Nephron (organoid): Measurements from ENCODE around the gene ZNF296.
A peak's percentile ranks its signal among the peaks of the same experiment; 100 is the strongest.

Source experiments
- H3K27ac Mint-ChIP-seq, 3 experiments: 2 replicates each; pipeline ENCODE4 v1.8.0; 2020; ENCODE audit warnings: mixed read lengths in 3 of 3, mild to moderate bottlenecking in 2 of 3, moderate library complexity in 1 of 3
- H3K27me3 Mint-ChIP-seq: 2 replicates; pipeline ENCODE4 v1.8.0; 2021; ENCODE audit warnings: low read depth, mild to moderate bottlenecking, moderate library complexity, mixed read lengths
- H3K36me3 Mint-ChIP-seq: 2 replicates; pipeline ENCODE4 v1.8.0; 2020; ENCODE audit warnings: low read depth, mixed read lengths
- H3K4me1 Mint-ChIP-seq: 2 replicates; pipeline ENCODE4 v1.8.0; 2020; ENCODE audit warnings: mixed read lengths
- H3K4me3 Mint-ChIP-seq, 3 experiments: 2 replicates each; pipeline ENCODE4 v1.8.0; 2020; ENCODE audit warnings: mild to moderate bottlenecking in 3 of 3, mixed read lengths in 3 of 3, moderate library complexity in 2 of 3
- H3K9me3 Mint-ChIP-seq: 2 replicates; pipeline ENCODE4 v1.8.0; 2020; ENCODE audit warnings: mixed read lengths
- TF ChIP-seq, protein P1 (sequence below), 3 experiments: fragments of 200-600 bp; sonication (generic); IDR thresholded peaks; one replicate each; pipeline ENCODE4 v1.5.0; 2021; ENCODE audit warnings: antibody characterized with exemption in 3 of 3; ENCODE audit not compliant: unreplicated experiment in 3 of 3

Gene ZNF296

DNA sequence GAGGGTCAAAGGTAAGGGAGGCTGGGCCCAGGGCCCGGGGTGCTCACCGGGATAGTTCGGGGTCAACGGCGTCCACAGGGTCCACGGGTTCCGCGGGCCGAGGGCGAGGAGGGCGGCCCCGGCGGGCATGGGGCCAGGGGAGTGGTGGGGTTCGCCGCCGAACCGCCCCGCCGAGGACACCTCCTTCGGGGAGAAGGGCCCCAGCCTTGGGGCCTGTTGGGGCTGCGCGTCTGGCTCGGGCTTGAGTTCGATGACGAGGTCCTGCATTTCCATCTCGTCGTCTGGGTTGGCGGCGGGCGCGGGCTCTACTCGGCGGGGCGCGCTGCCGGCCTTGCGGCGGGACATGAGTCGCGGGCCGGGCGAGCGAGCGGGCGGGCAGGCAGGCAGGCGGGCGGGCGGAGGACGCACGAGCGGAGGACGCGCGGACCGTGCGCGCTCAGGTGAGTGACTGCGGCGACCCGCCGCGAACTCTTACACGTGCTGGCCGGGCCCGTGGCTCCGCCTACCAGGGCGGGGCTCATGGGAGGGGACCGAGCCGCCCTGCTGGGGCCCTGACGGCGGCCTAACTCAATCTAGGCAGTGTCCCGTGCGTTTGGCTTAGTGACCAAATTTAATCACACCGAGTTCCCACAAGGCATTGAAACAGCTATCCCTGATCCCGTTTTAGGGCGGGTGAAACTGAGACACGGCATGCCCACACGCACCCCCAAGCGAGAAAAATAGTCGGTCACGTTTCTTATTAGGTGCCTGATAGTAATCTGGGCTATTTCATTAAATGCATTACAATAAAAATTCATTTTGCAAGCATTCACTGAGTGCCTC is at the start of gene ZNF296:
Gene ZNF296, minus strand, starts transcription at position 450 of the 822 bp plus-strand sequence. Its CDS starts 105 bp downstream, at position 345.
- Mint-ChIP-seq H3K4me3 (peak within 1 kb of the TSS; percentile 71 to 79 (median 72)), H3K36me3 (peaks cover 4% of the 10 kb centered on the region), H3K27ac (peak within 1 kb of the TSS in 1 of 3 experiments; percentile 70), H3K27me3 (peaks cover 29% of the 10 kb centered on the region), H3K9me3 (no peaks in the 10 kb centered on the region), H3K4me1 (peaks cover 11% of the 10 kb centered on the region)
- TF ChIP-seq, protein P1, sequence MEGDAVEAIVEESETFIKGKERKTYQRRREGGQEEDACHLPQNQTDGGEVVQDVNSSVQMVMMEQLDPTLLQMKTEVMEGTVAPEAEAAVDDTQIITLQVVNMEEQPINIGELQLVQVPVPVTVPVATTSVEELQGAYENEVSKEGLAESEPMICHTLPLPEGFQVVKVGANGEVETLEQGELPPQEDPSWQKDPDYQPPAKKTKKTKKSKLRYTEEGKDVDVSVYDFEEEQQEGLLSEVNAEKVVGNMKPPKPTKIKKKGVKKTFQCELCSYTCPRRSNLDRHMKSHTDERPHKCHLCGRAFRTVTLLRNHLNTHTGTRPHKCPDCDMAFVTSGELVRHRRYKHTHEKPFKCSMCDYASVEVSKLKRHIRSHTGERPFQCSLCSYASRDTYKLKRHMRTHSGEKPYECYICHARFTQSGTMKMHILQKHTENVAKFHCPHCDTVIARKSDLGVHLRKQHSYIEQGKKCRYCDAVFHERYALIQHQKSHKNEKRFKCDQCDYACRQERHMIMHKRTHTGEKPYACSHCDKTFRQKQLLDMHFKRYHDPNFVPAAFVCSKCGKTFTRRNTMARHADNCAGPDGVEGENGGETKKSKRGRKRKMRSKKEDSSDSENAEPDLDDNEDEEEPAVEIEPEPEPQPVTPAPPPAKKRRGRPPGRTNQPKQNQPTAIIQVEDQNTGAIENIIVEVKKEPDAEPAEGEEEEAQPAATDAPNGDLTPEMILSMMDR (IDR thresholded peaks at IDR 0.05; ENCODE audit: unreplicated experiment in 3 of 3), result no peak

DNA sequence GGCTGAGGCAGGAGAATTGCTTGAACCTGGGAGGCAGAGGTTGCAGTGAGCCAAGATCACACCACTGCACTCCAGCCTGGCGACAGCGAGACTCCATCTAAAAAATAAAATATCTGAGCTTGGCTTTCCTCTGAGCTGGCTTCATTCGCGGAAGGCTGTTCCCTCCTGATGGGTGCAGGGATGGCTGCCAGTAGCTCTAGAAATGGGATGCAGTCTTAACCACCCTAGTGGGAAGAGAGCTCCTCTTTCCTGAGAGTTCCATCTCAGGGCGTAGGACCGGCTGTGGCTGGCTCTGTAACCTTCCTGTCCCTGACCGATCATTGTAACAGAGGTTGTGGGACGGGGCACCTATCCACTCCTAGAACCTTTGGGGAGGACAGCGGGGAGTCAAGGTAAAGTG is 49.1 kb upstream of the ZNF296 start:
- TF ChIP-seq, protein P1 (IDR thresholded peaks at IDR 0.05; ENCODE audit: unreplicated experiment in 3 of 3), result no peak
- Mint-ChIP-seq H3K4me1 (peaks cover 28% of the 10 kb centered on the region), H3K27me3 (no peaks in the 10 kb centered on the region), H3K27ac (no peak overlapping the region), H3K4me3 (no peak overlapping the region), H3K36me3 (no peaks in the 10 kb centered on the region), H3K9me3 (no peaks in the 10 kb centered on the region)

DNA sequence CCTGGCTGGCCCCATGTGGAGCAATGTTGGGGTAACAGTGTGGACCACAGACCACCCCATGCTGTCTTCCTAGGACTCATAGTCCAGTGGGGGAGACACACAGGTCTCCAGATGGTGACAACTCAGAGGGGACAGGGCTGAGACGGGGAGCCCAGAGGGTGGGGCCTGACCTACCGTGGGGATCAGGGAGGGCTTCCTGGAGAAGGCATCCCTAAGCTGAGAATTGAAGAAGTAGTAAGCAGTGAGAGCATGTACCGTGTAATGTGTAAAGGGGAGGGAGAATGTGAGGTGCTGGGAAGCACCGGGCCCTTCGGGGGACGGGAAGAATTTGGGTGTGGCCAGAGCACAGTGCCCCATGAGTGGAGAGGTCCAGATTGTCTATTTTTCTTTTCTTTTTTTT is 47.7 kb upstream of the ZNF296 start:
- Mint-ChIP-seq H3K4me3 (no peak overlapping the region), H3K27ac (peak overlapping the region in 2 of 3 experiments; percentile 17 to 73), H3K4me1 (peaks cover 28% of the 10 kb centered on the region), H3K27me3 (no peaks in the 10 kb centered on the region), H3K9me3 (no peaks in the 10 kb centered on the region), H3K36me3 (no peaks in the 10 kb centered on the region)
- TF ChIP-seq, protein P1 (IDR thresholded peaks at IDR 0.05; ENCODE audit: unreplicated experiment in 3 of 3), result no peak

DNA sequence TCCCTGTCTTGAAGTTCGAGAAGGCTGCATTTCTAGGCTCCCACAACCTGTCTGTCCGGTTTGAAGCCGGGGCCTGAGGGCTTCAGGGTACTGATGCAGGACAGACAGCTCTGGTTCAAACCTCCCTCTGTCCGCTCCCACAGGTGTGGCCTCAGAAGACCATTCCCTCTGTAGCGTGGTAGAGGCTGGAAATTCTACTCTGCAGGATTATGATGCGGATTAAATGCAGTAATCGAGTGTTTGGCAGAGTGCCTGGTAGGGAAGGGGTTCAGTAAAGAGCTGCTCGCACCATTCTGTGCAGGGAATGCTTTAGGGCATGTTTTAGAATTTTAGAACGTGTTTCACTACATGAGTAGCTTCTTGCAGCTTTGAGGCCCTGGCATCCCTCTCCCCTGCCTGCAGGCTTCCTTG is 47.2 kb upstream of the ZNF296 start:
- TF ChIP-seq, protein P1 (IDR thresholded peaks at IDR 0.05; ENCODE audit: unreplicated experiment in 3 of 3), result no peak

DNA sequence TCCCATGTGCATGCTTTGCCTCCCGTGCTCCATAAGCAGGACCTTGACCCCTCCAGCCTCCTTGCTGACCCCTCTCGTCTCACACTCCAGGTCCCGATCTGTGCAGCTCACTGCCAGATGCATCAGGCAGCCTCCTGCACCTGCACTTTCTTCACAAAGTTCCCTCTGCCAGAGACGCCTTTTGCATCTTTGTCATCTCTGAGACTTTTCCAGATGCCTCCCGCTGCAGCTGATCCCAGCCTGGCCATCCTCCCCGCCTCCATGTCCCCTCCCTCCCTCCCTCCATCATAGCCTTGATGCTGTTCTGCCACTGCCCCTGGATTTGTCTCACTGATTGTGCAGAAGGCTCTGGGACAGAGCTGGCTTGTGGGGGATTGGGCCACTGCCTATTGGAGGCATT is 46.6 kb upstream of the ZNF296 start:
- no peaks in the 10 kb centered on the region for H3K36me3 Mint-ChIP-seq
- no peak overlapping the region for H3K27ac Mint-ChIP-seq
- TF ChIP-seq, protein P1 (IDR thresholded peaks at IDR 0.05; ENCODE audit: unreplicated experiment in 3 of 3), result no peak
- peaks cover 28% of the 10 kb centered on the region for H3K4me1 Mint-ChIP-seq
- no peaks in the 10 kb centered on the region for H3K9me3 Mint-ChIP-seq
- H3K4me3 Mint-ChIP-seq, result no peak overlapping the region
- no peaks in the 10 kb centered on the region for H3K27me3 Mint-ChIP-seq

More for the DNA sequence above, 47.2 kb upstream of the ZNF296 start:
- Mint-ChIP-seq H3K27me3 (no peaks in the 10 kb centered on the region), H3K27ac (peak overlapping the region in 2 of 3 experiments; percentile 17 to 73), H3K4me3 (no peak overlapping the region), H3K36me3 (no peaks in the 10 kb centered on the region), H3K9me3 (no peaks in the 10 kb centered on the region), H3K4me1 (peaks cover 28% of the 10 kb centered on the region)
